CD4-positive, alpha-beta T cell treated with Interferon gamma for 1 hour (primary cell): ENCODE results near the gene ADAMTSL2.

Experiments used
- DNase-seq: peaks from one replicate; pipeline ENCODE4 v3.0.0-alpha.2; 2020

Gene ADAMTSL2

DNA sequence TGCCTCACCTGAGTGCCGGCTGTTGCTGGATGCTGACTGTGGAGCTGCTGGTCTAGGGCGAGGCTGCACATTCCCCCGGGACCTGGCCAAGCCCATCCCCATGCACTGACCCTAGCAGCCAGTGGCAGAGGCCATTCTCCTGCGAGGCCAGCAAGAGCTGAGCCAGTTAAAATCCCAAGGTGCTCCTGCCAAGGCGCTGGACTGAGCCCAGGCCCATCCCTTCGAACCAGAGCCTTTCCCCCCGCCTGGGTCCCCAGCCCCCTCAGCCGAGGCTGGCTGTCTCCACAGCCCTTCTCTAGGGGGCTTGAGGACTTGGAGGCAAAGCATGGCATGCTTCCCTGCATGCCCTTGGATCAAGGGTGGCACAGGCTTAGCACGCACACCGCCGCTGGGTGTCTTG, 1.6 kb downstream of the ADAMTSL2 start:
- DNase-seq: no peak

DNA sequence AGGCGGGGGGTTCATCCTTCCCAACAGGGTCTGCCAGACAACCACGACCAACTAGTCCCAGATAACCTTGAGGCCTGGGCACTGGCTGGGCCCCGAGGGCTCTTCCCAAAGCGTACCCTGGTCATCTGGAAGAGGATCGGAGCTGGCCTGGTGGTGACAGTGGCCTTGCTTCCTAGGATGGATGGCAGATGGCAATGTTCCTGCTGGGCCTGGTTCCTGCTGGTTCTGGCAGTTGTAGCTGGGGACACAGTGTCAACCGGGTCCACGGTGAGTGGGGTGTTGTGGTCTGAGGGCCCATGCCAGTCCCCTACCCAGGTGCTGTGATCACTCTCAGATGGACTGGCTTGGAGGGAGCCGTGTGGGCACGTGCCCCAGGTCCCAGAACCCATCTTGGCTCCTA, 2.0 kb downstream of the ADAMTSL2 start:
- no peak for DNase-seq

DNA sequence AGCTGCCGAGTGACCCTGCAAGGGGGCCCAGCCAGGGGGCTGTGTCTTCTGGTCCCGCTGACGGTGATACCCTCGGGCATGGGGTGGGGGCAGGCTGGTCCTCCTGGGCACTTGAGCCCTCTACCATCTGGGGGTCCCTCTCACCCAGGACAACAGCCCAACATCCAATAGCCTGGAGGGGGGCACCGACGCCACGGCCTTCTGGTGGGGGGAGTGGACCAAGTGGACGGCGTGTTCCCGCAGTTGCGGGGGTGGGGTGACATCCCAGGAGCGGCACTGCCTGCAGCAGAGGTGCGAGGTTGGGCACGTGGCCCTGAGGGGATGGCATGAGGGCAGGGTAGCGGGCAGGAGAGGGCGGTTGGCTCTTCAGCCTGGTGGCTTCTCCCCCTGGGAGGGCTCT, 2.8 kb downstream of the ADAMTSL2 start:
- DNase-seq: no peak

DNA sequence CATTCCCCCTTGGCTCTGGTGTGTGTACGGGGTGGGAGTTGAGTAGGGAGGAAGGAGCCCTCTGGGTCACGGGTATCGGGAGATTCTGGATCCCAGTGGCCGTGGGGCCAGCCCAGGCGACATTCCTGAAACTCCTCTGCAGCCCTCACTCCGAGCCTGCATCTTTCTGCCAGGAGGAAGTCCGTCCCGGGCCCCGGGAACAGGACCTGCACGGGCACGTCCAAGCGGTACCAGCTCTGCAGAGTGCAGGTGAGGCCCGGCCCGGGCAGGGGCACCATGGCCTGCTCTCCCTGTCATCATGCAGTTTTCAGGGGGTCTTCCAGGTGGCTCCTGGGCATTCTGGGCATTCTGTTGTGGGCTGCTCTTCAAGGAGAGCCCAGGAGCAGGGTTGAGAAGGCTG, 3.7 kb downstream of the ADAMTSL2 start:
- DNase-seq: no peak

DNA sequence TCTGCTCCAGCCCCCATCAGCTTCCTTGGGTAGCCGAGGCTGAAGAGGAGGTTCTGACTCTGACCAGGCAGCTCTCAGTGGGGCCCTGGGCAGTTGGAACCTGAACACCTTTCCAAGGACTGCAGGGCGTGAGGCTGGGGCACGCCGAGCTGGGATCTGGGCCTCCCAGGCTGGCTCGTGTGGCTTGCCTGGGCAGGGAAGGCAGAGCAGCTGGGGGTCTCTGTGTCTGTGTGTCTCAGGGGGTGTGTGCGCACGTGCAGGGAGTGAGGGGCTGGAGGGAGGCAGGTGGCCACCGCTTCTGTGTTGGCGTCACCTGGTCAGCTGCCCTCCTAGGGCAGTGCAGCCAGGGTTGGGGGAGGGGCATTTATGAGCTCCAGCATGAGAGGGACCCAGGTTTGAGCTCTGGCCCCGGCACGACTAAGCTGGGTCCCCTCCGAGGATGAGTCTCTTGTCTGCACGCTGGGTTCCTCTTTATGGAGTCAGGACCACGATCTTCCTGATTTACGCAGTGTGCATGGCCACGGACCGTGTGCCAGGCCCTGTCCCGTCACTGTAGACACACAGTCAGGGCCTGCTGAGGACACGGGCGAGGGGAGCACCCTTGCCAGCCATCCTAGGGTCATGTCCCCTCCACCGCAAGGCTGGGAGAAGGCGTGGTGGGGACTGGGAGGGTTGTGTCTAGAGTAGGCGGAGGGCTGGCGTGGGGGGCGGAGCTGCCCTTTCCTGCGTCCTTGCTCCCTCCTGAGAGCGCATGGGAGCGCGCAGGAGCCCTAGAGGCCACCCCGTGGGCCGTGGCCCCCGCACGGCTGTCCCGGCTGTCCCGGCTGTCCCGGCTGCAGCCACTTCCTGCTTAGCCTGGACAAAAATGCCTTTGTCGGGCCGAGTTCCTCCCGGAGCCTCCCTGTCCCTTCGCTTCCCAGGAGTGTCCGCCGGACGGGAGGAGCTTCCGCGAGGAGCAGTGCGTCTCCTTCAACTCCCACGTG, 4.6 kb downstream of the ADAMTSL2 start:
- DNase-seq: no peak

DNA sequence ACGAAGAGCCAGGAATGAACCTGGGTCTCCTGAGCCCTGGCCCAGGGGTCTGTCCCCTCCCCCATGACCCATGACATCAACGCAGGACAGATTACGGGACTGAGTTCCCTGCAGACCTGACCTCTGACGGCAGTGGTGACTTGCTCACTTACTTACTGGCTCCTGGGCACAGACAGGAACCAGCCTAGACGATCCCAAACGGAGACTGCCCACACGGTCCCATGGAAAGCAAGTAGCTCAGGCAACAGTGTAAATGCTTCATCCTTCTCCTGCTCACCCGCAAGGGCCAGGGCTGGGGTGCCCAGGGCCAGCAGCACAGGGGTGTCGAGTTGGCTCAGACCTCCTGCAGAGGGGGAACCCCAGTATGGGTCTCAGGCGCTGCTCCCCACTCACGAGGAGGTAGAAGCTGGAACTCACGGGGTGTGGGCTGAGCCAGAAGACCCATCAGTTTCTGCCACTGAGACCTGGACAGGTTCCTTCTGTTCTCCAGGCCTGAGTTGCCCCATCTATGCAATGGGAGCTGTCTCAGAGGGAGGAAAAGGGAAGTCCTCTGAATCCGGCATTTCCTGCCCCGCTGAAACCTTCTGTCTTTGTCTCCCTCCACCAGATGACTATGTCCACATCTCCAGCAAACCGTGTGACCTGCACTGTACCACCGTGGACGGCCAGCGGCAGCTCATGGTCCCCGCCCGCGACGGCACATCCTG, 5.6 kb downstream of the ADAMTSL2 start:
- DNase-seq: no peak

DNA sequence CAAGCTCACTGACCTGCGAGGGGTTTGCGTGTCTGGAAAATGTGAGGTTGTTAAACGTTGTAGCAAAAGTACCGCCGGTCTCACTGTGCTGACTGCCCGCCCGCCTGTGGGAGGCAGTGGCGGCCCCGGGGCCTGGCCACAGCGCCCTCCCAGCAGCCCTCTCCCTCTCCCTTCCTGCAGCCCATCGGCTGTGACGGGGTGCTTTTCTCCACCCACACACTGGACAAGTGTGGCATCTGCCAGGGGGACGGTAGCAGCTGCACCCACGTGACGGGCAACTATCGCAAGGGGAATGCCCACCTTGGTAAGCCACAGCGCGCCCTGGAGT, 6.2 kb downstream of the ADAMTSL2 start:
- no peak for DNase-seq

DNA sequence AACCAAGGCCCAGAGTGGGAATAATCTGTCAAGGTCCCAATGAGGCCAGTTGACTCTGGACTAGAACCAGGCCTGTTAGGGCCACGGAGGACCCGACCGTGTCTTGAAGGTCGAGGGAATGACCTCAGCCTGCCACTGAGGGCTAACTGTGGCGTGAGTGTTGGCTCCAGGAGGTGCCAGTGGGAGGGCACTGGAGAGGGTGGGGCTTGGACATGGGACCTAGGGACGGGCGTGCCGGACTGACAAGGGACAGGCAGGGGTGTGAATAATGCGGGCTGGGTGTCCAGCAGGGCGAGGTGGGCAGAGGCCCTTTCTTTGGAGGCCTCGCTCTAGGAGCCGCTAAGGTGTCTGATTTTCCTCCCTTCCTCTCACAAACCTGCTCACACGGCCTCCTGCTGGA, 7.5 kb downstream of the ADAMTSL2 start:
- DNase-seq: no peak

DNA sequence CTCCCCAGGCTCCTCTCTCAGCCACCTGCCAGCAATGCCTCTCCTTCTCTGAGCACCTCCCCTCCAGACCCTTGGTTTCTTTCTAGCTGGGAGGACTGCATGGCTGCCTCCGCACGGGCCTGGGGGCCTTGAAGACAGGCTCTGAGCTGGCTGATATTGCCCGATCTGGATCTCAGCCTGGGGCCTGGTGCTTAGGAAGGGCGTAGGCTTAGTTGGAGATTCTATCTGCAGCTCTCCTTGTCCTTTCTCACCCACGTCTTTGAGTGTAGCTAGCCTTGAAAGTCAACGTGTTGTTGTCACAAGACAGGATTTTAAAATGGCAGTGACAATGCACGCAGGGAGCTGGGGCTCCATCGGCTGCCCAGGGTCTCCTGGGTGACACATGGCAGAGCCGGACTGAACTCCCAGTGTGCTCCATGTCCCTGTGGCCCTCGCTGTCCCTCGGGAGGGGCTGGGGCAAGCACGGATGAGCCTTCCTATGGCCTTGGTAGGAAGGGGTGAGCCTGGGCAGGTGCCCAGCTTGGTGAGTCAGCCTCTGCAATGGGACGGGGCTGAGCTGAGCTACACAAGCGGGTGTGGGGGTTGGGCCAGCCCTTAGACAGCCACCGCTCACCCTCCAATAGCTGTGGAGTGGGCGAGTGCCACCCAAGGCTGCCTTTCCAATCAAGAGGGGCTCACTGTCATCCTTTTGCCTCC, 9.4 kb downstream of the ADAMTSL2 start:
- no peak for DNase-seq

DNA sequence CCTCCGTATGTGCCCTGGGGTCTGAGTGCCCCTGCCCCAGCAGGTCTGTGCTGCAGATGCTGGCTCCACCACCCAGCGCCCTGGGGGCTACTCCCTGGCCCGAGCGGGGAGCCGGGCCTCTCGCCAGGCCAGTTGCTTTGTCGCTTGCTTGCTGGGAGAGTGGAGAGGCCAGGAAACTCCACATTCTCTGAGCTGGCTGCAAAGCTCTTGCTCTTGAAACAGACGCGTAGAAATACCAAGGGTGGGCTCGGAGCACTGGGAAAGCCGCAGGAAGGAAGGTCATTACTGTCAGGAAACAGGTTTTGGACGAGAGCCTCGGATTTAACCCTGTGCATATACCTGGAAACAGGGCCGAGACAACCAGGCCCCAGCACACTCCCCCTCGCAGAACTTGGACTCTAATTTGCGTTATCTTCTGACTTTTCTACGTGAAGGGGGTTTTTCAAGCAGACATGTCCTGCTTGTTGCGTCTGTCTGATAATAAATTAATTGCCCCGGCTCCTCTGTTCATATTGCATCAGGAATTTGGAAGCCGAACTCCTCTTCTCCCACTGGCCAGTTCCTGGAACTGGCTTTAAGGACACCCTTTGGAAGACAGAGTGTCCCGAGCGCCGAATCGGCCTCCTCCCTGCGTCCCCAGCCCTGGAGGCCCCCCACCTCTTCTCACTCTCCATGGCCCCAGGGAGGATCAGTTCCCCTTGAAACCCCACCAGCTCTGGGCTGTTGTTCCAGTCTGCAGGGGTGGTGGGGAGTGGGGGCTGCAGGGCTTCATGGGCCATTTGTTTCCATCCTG, 11.2 kb downstream of the ADAMTSL2 start:
- DNase-seq: no peak

DNA sequence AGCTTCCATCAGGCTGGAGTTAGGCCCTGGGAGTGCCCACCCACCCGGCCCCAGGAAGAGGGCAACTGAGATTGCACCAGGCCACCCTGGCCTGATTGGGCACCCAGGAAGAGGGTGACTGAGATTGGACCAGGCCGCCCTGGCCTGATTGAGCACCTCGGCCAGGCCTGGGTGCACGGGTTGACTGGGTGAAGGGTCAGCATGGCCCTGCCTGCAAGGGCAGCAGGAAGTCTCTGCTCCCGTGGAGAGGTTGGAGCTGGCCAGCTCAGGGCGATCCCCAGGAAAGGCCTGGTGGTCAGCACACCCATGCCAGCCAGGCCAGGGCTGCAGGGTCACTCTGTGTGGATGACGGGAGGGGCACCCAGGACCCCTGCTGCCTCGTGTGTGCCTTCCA, 11.8 kb downstream of the ADAMTSL2 start:
- no peak for DNase-seq

DNA sequence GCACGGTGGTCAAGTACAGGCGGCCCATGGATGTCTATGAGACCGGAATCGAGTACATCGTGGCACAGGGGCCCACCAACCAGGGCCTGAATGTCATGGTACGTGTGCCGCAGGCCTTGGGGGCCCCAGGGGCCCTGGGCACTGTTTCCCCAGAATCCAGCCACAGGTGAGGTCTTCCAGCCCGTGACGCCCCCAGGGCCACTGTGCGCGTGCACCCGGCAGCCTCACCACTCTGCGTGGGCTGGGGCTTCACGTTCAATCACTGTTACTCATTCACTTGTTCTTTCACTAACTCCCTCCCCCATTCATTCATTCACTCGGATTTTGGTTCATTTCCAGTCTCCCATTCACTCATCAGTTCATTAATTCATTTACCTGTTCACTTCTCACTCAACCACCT, 12.6 kb downstream of the ADAMTSL2 start:
- no peak for DNase-seq

DNA sequence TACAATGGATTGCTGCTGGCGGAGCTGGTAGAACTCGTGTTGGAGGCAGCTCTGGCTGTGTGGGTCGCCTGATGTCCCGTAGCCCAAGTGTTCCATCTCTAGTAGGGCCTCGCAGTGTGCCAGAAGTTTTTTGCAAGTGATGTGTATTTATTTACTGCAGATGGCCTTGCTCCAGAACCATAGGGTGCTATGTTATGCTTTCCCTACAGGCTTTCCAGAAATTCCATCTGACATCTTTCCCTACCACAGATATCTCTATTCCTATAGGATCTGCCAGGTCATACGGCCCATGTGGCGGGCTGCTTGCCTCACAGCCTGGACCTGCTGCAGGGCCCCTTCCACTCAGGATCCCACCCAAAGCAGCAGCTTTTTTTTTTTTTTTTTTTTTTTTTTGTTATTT, 16.9 kb downstream of the ADAMTSL2 start:
- DNase-seq: no peak

DNA sequence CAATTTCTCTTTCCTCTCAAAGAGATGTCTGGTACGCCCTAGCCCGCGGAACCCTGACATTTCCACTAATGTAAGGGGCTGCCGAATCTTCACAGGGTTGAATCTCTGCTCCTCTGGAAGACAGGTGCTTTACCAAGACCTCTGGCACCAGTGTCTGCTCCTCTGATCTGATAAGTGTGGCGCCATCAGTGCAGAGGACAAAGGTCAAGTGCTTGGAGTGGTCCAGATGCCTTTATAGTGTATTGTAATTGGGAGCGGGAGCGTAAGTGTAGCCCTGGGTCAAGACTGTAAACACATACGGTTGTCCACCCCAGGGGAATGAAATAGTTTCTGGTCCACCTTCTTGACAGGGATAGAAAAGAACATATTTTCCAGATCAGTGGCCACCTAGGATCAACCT, 17.7 kb downstream of the ADAMTSL2 start:
- no peak for DNase-seq

DNA sequence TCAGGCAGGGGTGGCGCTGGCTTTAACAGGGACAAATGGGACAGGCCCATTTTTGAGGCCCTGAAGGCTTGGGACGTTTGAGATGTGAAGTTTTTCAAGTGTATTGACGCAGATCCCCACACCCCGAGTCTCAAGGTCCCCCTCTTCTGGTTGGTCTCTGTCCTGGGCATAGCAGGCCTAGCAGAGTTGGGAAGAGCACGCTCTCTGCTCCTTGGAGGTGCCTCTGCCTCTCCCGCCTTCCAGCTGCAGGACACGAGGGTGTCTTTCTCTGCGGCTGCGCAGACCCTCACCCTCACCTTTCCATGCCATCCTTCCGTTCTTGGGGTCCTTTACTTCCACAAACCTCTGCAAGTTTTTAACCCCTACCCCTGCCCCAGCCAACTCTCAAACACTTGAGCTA, 18.6 kb downstream of the ADAMTSL2 start:
- DNase-seq: no peak

DNA sequence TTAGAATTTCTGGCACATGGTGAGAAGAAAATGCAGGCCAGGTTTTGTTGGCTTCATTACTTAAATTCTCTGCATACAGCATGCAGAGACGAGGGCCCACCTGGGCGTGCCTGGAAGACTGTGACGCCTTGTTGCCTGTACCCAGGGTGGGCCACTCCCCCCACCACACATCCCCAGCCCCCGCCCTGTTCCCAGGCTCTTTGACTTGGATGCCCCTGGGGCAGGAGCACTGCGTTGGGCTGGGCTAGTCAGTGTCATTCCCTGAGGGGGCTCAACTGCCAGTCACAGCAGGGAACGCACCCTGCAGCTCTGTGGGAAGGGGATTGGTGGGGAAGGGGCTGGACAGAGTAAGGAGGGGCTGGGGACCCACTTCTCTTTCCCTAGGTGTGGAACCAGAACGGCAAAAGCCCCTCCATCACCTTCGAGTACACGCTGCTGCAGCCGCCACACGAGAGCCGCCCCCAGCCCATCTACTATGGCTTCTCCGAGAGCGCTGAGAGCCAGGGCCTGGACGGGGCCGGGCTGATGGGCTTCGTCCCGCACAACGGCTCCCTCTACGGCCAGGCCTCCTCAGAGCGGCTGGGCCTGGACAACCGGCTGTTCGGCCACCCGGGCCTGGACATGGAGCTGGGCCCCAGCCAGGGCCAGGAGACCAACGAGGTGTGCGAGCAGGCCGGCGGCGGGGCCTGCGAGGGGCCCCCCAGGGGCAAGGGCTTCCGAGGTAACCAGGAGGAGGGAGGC, 19.6 kb downstream of the ADAMTSL2 start:
- no peak for DNase-seq

DNA sequence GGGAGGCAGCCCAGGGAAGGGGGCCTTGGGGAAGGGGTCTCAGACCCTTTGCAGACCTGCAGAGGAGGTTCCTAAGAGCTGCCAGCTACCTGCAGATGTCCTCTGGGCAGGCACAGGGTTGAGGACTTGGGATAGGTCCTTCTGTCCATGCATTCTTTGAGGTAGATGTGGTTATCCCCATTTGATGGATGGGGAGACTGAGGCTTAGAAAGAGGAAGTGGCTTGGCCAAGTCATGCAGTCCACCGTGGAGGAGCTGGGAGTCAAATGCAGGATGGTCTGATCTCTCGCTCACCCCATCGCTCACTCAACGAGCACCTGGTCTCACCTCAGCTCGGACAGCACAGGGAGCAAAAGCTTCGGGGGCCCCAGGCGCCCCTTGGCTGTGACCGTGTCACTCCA, 20.2 kb downstream of the ADAMTSL2 start:
- no peak for DNase-seq

DNA sequence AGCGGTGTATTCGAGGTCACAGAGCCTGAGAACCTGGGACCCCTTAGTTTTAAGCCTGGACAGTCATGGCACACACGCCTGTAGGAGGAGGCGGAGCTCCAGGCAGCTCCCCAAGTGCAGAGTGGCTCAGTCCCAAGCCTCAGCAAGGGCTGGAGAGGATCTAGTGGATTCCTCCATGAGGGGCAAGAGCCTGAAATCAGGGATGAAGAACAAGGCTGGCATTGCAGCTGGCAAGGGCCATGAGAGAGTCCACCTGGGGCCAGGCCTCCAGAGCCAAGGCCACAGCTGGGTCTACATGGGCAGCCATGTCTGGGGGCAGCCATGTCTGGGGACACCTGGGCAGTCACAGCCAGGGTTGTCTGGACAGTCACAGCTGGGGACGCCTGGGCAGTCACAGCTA, 21.9 kb downstream of the ADAMTSL2 start:
- no peak for DNase-seq

DNA sequence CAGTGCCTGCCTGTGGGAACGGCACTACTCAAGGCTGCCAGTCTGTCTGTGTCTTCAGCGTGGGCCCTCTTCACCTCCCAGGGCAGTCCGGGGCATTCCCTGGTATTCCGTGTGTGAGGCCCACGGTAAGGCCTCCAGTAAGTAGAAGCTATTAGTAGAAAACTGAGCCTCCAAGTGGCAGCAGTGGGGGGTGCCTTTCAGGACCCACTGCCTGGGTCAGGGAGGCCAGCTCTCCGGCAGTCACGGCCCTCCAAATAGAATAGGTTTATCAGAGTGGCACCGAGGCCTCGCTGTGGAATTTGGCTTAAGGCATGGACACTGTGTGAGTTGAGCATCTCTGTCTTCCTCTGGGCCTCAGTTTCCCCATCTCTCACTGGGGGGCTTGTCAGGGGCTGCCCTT, 23.1 kb downstream of the ADAMTSL2 start:
- no peak for DNase-seq

DNA sequence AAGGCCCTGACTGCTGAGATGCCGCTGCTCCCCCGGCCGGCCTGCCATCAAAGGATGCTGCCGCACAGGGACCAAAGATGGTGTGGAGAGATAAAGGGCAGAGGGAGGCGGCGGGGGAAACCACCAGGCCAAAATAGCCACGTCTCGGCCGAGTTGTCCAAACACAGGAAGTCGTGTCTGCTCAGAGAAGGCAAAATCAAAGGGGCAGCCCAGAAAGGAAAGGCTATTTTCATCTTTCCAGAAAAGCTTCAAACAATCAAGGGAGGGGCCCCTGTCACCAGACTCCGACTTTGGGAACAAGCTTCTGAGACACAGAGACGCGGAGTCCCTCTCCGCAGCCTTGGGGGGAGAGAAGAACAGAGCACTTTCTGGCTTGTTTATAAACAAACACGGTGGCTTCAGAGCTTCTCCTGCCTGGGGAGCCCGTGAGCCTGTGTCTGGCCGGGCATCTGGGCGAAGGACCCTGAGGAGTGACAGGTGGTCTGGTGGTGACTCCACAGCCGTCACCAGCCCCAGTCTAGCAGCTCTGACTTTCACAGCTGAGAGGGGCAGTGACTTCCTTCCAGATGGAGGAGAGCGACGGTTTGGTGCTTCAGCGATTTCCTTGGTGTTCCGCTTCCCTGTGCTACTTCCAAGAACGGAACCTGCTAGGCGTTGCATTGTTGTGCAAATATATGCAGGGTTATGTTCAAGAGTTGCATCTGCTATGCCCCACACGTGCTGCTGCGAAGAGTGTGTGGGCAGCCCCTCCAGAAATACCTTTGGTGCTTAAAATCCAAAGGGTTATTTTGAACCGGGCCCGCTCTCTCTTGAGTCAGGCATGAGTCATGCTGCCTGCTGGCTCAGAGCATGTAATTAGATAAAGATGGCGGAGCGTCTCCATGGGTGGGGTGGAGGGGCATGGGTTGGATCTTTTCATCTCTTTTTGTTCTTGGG, 24.0 kb downstream of the ADAMTSL2 start:
- no peak for DNase-seq

DNA sequence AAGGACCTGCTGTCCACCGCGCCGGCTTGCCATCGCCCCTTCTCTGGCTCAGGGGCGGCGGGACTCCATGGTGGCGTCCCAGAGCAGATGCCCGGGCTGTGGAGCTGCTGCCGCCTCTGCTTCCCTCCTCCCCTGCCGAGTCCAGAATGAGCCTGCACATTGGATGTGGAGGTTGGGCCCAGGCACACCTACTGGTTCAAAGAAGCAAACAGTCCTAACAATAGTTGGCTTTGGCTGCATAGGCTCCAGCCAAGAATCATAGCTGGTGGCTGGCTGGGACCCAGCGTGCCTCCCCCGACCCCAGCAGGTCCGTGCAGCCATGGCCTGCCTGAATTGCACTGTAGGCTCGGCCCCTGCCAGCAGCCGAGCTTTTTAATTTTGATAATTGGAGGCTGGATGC, 25.8 kb downstream of the ADAMTSL2 start:
- no peak for DNase-seq
